K562 (cell line): ENCODE measurements around the gene MCOLN2. TPM values are rescaled to one million over a fixed set of nuclear protein-coding genes. Genes with fewer than 3 reads are reported as not detected.

Experiments
- polyA plus RNA-seq, 8 experiments: library from polyadenylated mRNA; depleted of rRNA in 4 of 8; stranded (reverse) in 5 of 8; unstranded in 3 of 8; fragments of >200 nt; fragmentation: Nextera tagmentation in 2 of 8; fragmentation: Illumina TruSeq in 1 of 8; extraction: Ambion mirVana in 2 of 8; extraction: Trizol in 1 of 8; gene quantifications; 2 replicates each; pipeline versions ENCODE4 v1.2.1 to v1.2.3, GENCODE V29; 2011 to 2014; ENCODE audit warnings: inconsistent platforms in 1 of 8, missing spikeins in 1 of 8
- total RNA-seq, 7 experiments: library from RNA; depleted of rRNA in 6 of 7; stranded (reverse); fragments of >200 nt in 6 of 7; fragmentation: Illumina TruSeq in 2 of 7; extraction: Trizol in 2 of 7; gene quantifications; 2 replicates each; pipeline versions ENCODE4 v1.2.1 to v1.2.3, GENCODE V29; 2011 to 2021; ENCODE audit warnings: low replicate concordance in 1 of 7
- TF ChIP-seq, protein P1 (sequence below): fragments of 450-650 bp; IDR thresholded peaks from 2 replicates; pipeline ENCODE4 v1.6.1; 2016; ENCODE audit warnings: low read depth

MCOLN2 gene
- total and polyA plus RNA-seq, 9 of the 15 experiments (the other 6 are each of a cell fraction or from before 2014, with no cell fraction given): 0.18 TPM; not detected in 8

- TF ChIP-seq, protein P1, sequence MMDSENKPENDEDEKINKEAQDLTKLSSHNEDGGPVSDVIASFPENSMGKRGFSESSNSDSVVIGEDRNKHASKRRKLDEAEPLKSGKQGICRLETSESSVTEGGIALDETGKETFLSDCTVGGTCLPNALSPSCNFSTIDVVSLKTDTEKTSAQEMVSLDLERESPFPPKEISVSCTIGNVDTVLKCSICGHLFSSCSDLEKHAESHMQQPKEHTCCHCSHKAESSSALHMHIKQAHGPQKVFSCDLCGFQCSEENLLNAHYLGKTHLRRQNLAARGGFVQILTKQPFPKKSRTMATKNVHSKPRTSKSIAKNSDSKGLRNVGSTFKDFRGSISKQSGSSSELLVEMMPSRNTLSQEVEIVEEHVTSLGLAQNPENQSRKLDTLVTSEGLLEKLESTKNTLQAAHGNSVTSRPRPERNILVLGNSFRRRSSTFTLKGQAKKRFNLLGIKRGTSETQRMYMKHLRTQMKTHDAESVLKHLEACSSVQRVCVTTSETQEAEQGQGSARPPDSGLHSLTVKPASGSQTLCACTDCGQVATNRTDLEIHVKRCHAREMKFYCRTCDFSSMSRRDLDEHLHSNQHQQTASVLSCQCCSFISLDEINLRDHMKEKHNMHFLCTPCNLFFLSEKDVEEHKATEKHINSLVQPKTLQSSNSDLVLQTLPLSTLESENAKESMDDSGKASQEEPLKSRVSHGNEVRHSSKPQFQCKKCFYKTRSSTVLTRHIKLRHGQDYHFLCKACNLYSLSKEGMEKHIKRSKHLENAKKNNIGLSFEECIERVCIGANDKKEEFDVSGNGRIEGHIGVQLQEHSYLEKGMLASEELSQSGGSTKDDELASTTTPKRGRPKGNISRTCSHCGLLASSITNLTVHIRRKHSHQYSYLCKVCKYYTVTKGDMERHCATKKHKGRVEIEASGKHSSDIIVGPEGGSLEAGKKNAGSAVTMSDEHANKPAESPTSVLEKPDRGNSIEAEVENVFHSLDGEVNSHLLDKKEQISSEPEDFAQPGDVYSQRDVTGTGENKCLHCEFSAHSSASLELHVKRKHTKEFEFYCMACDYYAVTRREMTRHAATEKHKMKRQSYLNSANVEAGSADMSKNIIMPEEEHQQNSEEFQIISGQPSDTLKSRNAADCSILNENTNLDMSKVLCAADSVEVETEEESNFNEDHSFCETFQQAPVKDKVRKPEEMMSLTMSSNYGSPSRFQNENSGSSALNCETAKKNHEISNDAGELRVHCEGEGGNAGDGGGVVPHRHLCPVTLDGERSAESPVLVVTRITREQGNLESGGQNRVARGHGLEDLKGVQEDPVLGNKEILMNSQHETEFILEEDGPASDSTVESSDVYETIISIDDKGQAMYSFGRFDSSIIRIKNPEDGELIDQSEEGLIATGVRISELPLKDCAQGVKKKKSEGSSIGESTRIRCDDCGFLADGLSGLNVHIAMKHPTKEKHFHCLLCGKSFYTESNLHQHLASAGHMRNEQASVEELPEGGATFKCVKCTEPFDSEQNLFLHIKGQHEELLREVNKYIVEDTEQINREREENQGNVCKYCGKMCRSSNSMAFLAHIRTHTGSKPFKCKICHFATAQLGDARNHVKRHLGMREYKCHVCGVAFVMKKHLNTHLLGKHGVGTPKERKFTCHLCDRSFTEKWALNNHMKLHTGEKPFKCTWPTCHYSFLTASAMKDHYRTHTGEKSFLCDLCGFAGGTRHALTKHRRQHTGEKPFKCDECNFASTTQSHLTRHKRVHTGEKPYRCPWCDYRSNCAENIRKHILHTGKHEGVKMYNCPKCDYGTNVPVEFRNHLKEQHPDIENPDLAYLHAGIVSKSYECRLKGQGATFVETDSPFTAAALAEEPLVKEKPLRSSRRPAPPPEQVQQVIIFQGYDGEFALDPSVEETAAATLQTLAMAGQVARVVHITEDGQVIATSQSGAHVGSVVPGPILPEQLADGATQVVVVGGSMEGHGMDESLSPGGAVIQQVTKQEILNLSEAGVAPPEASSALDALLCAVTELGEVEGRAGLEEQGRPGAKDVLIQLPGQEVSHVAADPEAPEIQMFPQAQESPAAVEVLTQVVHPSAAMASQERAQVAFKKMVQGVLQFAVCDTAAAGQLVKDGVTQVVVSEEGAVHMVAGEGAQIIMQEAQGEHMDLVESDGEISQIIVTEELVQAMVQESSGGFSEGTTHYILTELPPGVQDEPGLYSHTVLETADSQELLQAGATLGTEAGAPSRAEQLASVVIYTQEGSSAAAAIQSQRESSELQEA: no peak
- TF ChIP-seq, all 486 proteins: peak for 0
Observed at GRCh38 chr1:84885469-84885868, 111.4 kb downstream of the MCOLN2 start (continued).
